Fibroblast of lung (primary cell): ENCODE measurements around the gene PRKAG2. TPM values are rescaled to one million over a fixed set of nuclear protein-coding genes. Genes with fewer than 3 reads are reported as not detected.

ENCODE experiments used
- DNase-seq, 2 donors: peaks; one replicate each; pipeline versions ENCODE4 v3.0.0 to v3.0.0-alpha.2; 2010; ENCODE audit warnings: low read depth in 2 of 2
- H2AFZ ChIP-seq: 2 replicates; pipeline ENCODE4 v1.5.1; 2012; ENCODE audit warnings: low read length, control low read depth, inconsistent platforms
- H3K27ac ChIP-seq: 2 replicates; pipeline ENCODE4 v1.5.1; 2011; ENCODE audit warnings: low read length, control low read depth; ENCODE audit not compliant: insufficient read depth
- H3K27me3 ChIP-seq: 2 replicates; pipeline ENCODE4 v1.5.1; 2011; ENCODE audit warnings: mild to moderate bottlenecking, low read length; ENCODE audit not compliant: control insufficient read depth, insufficient read depth
- H3K36me3 ChIP-seq: 2 replicates; pipeline ENCODE4 v1.5.1; 2011; ENCODE audit warnings: low read length; ENCODE audit not compliant: control insufficient read depth, insufficient read depth
- H3K4me1 ChIP-seq: 2 replicates; pipeline ENCODE4 v1.5.1; 2011; ENCODE audit warnings: low read length; ENCODE audit not compliant: control insufficient read depth, insufficient read depth; ENCODE audit errors: extremely low read depth
- H3K4me2 ChIP-seq: 2 replicates; pipeline ENCODE4 v1.5.1; 2011; ENCODE audit warnings: low read length, control low read depth; ENCODE audit not compliant: insufficient read depth; ENCODE audit errors: extremely low read depth
- H3K4me3 ChIP-seq, 4 experiments: fragments of 200-600 bp in 1 of 4; sonication (generic) in 1 of 4; replicated peaks in 1 of 4; 2 replicates each; pipeline ENCODE4 v1.5.1; 2011 to 2016; ENCODE audit warnings: low read length in 4 of 4, low read depth in 3 of 4, mild to moderate bottlenecking in 3 of 4, control low read depth in 2 of 4, inconsistent platforms in 1 of 4, mixed read lengths in 1 of 4; ENCODE audit not compliant: insufficient read depth in 1 of 4; ENCODE audit errors: control extremely low read depth in 1 of 4
- H3K79me2 ChIP-seq: 2 replicates; pipeline ENCODE4 v1.5.1; 2012; ENCODE audit warnings: mild to moderate bottlenecking, low read length, inconsistent platforms; ENCODE audit not compliant: control insufficient read depth, insufficient read depth
- H3K9ac ChIP-seq: 2 replicates; pipeline ENCODE4 v1.5.1; 2011; ENCODE audit warnings: mild to moderate bottlenecking, low read length, control low read depth; ENCODE audit not compliant: insufficient read depth
- H3K9me3 ChIP-seq: 2 replicates; pipeline ENCODE4 v1.5.1; 2012; ENCODE audit warnings: low read depth, low read length; ENCODE audit not compliant: control insufficient read depth, insufficient read depth
- H4K20me1 ChIP-seq: 2 replicates; pipeline ENCODE4 v1.5.1; 2011; ENCODE audit warnings: low read length; ENCODE audit not compliant: control insufficient read depth, insufficient read depth; ENCODE audit errors: extremely low read depth
- CTCF ChIP-seq, 2 donors: IDR thresholded peaks in 1 of 2; conservative IDR thresholded peaks in 1 of 2; 1 replicate in 1 of 2; 2 replicates in 1 of 2; pipeline ENCODE4 v1.5.1; 2011 to 2012; ENCODE audit warnings: low read length in 2 of 2, control low read depth in 1 of 2, inconsistent platforms in 1 of 2, low read depth in 1 of 2, mild to moderate bottlenecking in 1 of 2
- EZH2 ChIP-seq: IDR thresholded peaks from 2 replicates; pipeline ENCODE4 v1.5.1; 2012; ENCODE audit warnings: low read length, control low read depth, mild to moderate bottlenecking; ENCODE audit errors: missing control alignments
- polyA plus RNA-seq, 2 donors: library from polyadenylated mRNA; depleted of rRNA in 1 of 2; stranded (reverse) in 1 of 2; unstranded in 1 of 2; fragments of >200 nt; gene quantifications; 2 replicates each; pipeline ENCODE4 v1.2.1, GENCODE V29; 2011 to 2012; ENCODE audit warnings: missing spikeins in 1 of 2
- total RNA-seq: library from RNA; depleted of rRNA; stranded (reverse); fragments of >200 nt; gene quantifications from 2 replicates; pipeline ENCODE4 v1.2.1, GENCODE V29; 2014

The PRKAG2 gene
- total and polyA plus RNA-seq, 2 donors (not counting 1 experiment from before 2014, with no cell fraction given), result 11.9 to 56.7 TPM

- TF ChIP-seq EZH2, result no peak
- TF ChIP-seq CTCF (conservative IDR thresholded peaks at IDR 0.05 in 1 of 2, IDR thresholded peaks at IDR 0.05 in 1 of 2; ENCODE audit: low read depth in 1 of 2, low read length in 2 of 2), result no peak
- Histone ChIP-seq H3K9ac (no peak overlapping the region), H3K4me3 (no peak overlapping the region), H3K36me3 (no peaks in the 10 kb centered on the region), H3K27ac (no peak overlapping the region), H3K4me1 (no peaks in the 10 kb centered on the region), H3K9me3 (no peaks in the 10 kb centered on the region), H3K27me3 (peaks cover 2% of the 10 kb centered on the region), H2AFZ (no peak overlapping the region), H3K79me2 (no peaks in the 10 kb centered on the region), H3K4me2 (no peak overlapping the region), H4K20me1 (no peaks in the 10 kb centered on the region)
- no peak for DNase-seq
Measured at GRCh38 chr7:151897951-151898686, 21.2 kb upstream of the PRKAG2 start.

GRCh38 chr7:151897161-151897731, 20.3 kb upstream of the PRKAG2 start:
- H2AFZ ChIP-seq, result no peak overlapping the region
- TF ChIP-seq CTCF (conservative IDR thresholded peaks at IDR 0.05 in 1 of 2, IDR thresholded peaks at IDR 0.05 in 1 of 2; ENCODE audit: low read depth in 1 of 2, low read length in 2 of 2), result no peak
- TF ChIP-seq EZH2, result no peak
- no peak overlapping the region for H3K4me2 ChIP-seq
- H3K36me3 ChIP-seq, result no peaks in the 10 kb centered on the region
- no peaks in the 10 kb centered on the region for H3K4me1 ChIP-seq
- no peak overlapping the region for H3K27ac ChIP-seq
- H3K79me2 ChIP-seq, result no peaks in the 10 kb centered on the region
- H3K9ac ChIP-seq, result no peak overlapping the region
- no peak overlapping the region for H3K4me3 ChIP-seq
- H3K27me3 ChIP-seq, result peaks cover 3% of the 10 kb centered on the region
- no peak for DNase-seq
- no peaks in the 10 kb centered on the region for H4K20me1 ChIP-seq
- H3K9me3 ChIP-seq, result no peaks in the 10 kb centered on the region

GRCh38 chr7:151896486-151896885, 19.6 kb upstream of the PRKAG2 start:
- no peaks in the 10 kb centered on the region for H3K79me2 ChIP-seq
- peaks cover 6% of the 10 kb centered on the region for H3K27me3 ChIP-seq
- H3K4me3 ChIP-seq, result no peak overlapping the region
- no peak overlapping the region for H3K9ac ChIP-seq
- H4K20me1 ChIP-seq, result no peaks in the 10 kb centered on the region
- no peak overlapping the region for H3K4me2 ChIP-seq
- no peak for DNase-seq
- no peak overlapping the region for H3K27ac ChIP-seq
- no peaks in the 10 kb centered on the region for H3K36me3 ChIP-seq
- no peak for TF ChIP-seq CTCF (conservative IDR thresholded peaks at IDR 0.05 in 1 of 2, IDR thresholded peaks at IDR 0.05 in 1 of 2; ENCODE audit: low read depth in 1 of 2, low read length in 2 of 2)
- no peak for TF ChIP-seq EZH2
- H3K9me3 ChIP-seq, result no peaks in the 10 kb centered on the region
- H3K4me1 ChIP-seq, result no peaks in the 10 kb centered on the region
- H2AFZ ChIP-seq, result no peak overlapping the region
